NCI-H2196 treated with DMSO at 0.1 percent for 48 hours (cell line): Measurements from ENCODE around the gene IPO4.
A peak's percentile ranks its signal among the peaks of the same experiment; 100 is the strongest.

Source experiments
- DNase-seq: peaks from one replicate; lab custom pipeline; 2025; ENCODE audit not compliant: unreplicated experiment; lab: John Stamatoyannopoulos, UW

IPO4 gene

GRCh38 chr14:24176599-24176998, 12.0 kb downstream of the IPO4 start:
- DNase-seq, result no peak

- DNase-seq, result no peak
Measured at GRCh38 chr14:24172871-24173281, 15.7 kb downstream of the IPO4 start.

GRCh38 chr14:24172261-24172860, 16.3 kb downstream of the IPO4 start:
- DNase-seq, result no peak

GRCh38 chr14:24171422-24172260, 17.0 kb downstream of the IPO4 start, which contains the start of gene REC8:
REC8 (plus strand) TSS chr14:24172080; CDS start chr14:24172553, 473 bp downstream.
- no peak for DNase-seq

GRCh38 chr14:24167469-24168114, 21.0 kb downstream of the IPO4 start:
- DNase-seq, result no peak

GRCh38 chr14:24165785-24166184, 22.8 kb downstream of the IPO4 start:
- DNase-seq, result no peak

GRCh38 chr14:24164518-24164991, 24.1 kb downstream of the IPO4 start:
- no peak for DNase-seq

- DNase-seq, result no peak
Measured at GRCh38 chr14:24162093-24162492, 26.5 kb downstream of the IPO4 start.

- DNase-seq, result peak; percentile 92
Measured at GRCh38 chr14:24160850-24161804, 27.5 kb downstream of the IPO4 start, which contains the start of gene IRF9. IRF9 (plus strand) TSS chr14:24161265; CDS start chr14:24162145, 880 bp downstream.

- no peak for DNase-seq
Measured at GRCh38 chr14:24160499-24160849, 28.1 kb downstream of the IPO4 start.

- no peak for DNase-seq
Measured at GRCh38 chr14:24159777-24160498, 28.7 kb downstream of the IPO4 start.

GRCh38 chr14:24157331-24157730, 31.3 kb downstream of the IPO4 start:
- DNase-seq, result no peak

GRCh38 chr14:24156840-24157239, 31.8 kb downstream of the IPO4 start:
- DNase-seq, result no peak

- no peak for DNase-seq
Measured at GRCh38 chr14:24155100-24155499, 33.5 kb downstream of the IPO4 start.

GRCh38 chr14:24151404-24152080, 37.1 kb downstream of the IPO4 start:
- DNase-seq, result no peak

- DNase-seq, result no peak
Measured at GRCh38 chr14:24150993-24151392, 37.6 kb downstream of the IPO4 start.

- no peak for DNase-seq
Measured at GRCh38 chr14:24150567-24150966, 38.0 kb downstream of the IPO4 start.

GRCh38 chr14:24150061-24150460, 38.6 kb downstream of the IPO4 start:
- no peak for DNase-seq

- no peak for DNase-seq
Measured at GRCh38 chr14:24149302-24149969, 39.2 kb downstream of the IPO4 start.
